Endodermal cell (in vitro differentiated cells): ENCODE data around the gene TRERF1. TPM values are rescaled to one million over a fixed set of nuclear protein-coding genes. Genes with fewer than 3 reads are reported as not detected.
"Not testable (repeated sequence)": the region's sequence is repeated elsewhere in the genome, so short reads cannot be mapped to it uniquely, and the experiment has no call there.

ENCODE experiments used
- DNase-seq: peaks from one replicate; pipeline ENCODE4 v3.0.0-alpha.2; 2017
- H3K27ac ChIP-seq: 2 replicates; pipeline ENCODE4 v1.5.1; 2013; ENCODE audit warnings: mild to moderate bottlenecking, low read depth, low read length, moderate library complexity
- H3K27me3 ChIP-seq: 2 replicates; pipeline ENCODE4 v1.6.1; 2013; ENCODE audit warnings: mild to moderate bottlenecking, low read length, moderate library complexity; ENCODE audit not compliant: insufficient read depth, control insufficient read depth, poor library complexity, severe bottlenecking
- H3K36me3 ChIP-seq: 2 replicates; pipeline ENCODE4 v1.7.0; 2013; ENCODE audit warnings: mild to moderate bottlenecking, low read length, moderate library complexity; ENCODE audit not compliant: control insufficient read depth, insufficient read depth
- H3K4me1 ChIP-seq: one replicate; pipeline ENCODE4 v1.7.0; 2013; ENCODE audit warnings: low read length; ENCODE audit not compliant: control insufficient read depth, insufficient read depth
- H3K4me3 ChIP-seq: 2 replicates; pipeline ENCODE4 v1.5.1; 2013; ENCODE audit warnings: mild to moderate bottlenecking, low read length, moderate library complexity
- H3K9ac ChIP-seq: 2 replicates; pipeline ENCODE4 v1.6.1; 2013; ENCODE audit warnings: mild to moderate bottlenecking, low read length, moderate library complexity; ENCODE audit not compliant: poor library complexity, severe bottlenecking; ENCODE audit errors: extremely low read depth
- H3K9me3 ChIP-seq: 2 replicates; pipeline ENCODE4 v1.6.1; 2013; ENCODE audit warnings: mild to moderate bottlenecking, low read length, moderate library complexity; ENCODE audit not compliant: control insufficient read depth
- H3K27ac Mint-ChIP-seq: 2 replicates; pipeline ENCODE4 v1.8.0; 2020; ENCODE audit warnings: mixed read lengths
- H3K27me3 Mint-ChIP-seq: 2 replicates; pipeline ENCODE4 v1.8.0; 2021; ENCODE audit warnings: mild to moderate bottlenecking, mixed read lengths; ENCODE audit not compliant: insufficient read depth
- H3K36me3 Mint-ChIP-seq: 2 replicates; pipeline ENCODE4 v1.8.0; 2020; ENCODE audit warnings: low read depth, mixed read lengths
- H3K4me1 Mint-ChIP-seq: 2 replicates; pipeline ENCODE4 v1.8.0; 2020; ENCODE audit warnings: mixed read lengths
- H3K4me3 Mint-ChIP-seq: 2 replicates; pipeline ENCODE4 v1.8.0; 2020; ENCODE audit warnings: mild to moderate bottlenecking, moderate library complexity, mixed read lengths
- H3K9me3 Mint-ChIP-seq: 2 replicates; pipeline ENCODE4 v1.8.0; 2020; ENCODE audit warnings: mild to moderate bottlenecking, mixed read lengths
- CTCF ChIP-seq: fragments of 200-600 bp; sonication (generic); conservative IDR thresholded peaks from 2 replicates; pipeline ENCODE4 v1.5.0; 2021; ENCODE audit warnings: antibody characterized with exemption, mild to moderate bottlenecking
- WGBS, 2 experiments: methylation state at CpG; one replicate each; pipeline versions ENCODE4 v1.1.5 to v1.1.7; 2013; ENCODE audit warnings: missing lambda C conversion rate in 2 of 2, mixed read lengths in 1 of 2; ENCODE audit not compliant: insufficient coverage in 1 of 2, insufficient read length in 1 of 2; 5-methylcytosine and 5-hydroxymethylcytosine counted together
- total RNA-seq, 2 donors: library from RNA; stranded (reverse); fragmentation: NEBNext Ultra II Directional in 1 of 2; extraction: Animal tissue kit (Norgen Biotek cat#: 25700) in 1 of 2; gene quantifications; 2 replicates in 1 of 2; 3 replicates in 1 of 2; pipeline ENCODE4 v1.2.1, GENCODE V29; 2021

TRERF1 gene
- total RNA-seq, 2 donors from 2014 or later = 4.7 to 5.3 TPM

DNA sequence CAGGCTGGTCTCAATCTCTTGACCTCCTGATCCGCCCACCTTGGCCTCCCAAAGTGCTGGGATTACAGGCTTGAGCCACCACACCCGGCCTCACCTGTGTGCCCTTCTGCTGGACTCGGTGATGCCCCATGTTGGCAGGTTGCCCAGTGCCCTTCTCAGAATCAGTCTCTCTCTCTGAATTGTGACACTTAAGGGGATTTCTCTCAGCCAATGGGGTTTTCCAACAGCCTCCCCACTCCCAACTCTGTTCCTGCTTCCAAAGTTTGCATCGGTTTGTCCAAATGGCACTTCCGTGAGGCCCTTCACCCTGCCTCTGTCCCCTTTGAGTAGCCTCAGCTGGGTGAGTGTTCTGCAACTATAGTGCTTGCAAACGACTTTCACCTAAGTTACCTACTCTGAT, 230.9 kb downstream of the TRERF1 start:
- H3K4me3 Mint-ChIP-seq = no peak overlapping the region
- Histone ChIP-seq H3K27ac (no peak overlapping the region), H3K36me3 (no peaks in the 10 kb centered on the region), H3K9ac (no peak overlapping the region), H3K9me3 (no peaks in the 10 kb centered on the region), H3K4me3 (no peak overlapping the region), H3K27me3 (no peaks in the 10 kb centered on the region), H3K4me1 (no peaks in the 10 kb centered on the region)
- H3K36me3 Mint-ChIP-seq = no peaks in the 10 kb centered on the region
- DNase-seq = no peak
- no peaks in the 10 kb centered on the region for H3K9me3 Mint-ChIP-seq
- TF ChIP-seq CTCF = no peak
- H3K4me1 Mint-ChIP-seq = peaks cover 4% of the 10 kb centered on the region
- 83 to 87% methylated on average over 4 to 6 of the region's 6 CpGs for WGBS, 2 experiments
- H3K27me3 Mint-ChIP-seq = no peaks in the 10 kb centered on the region
- no peak overlapping the region for H3K27ac Mint-ChIP-seq

DNA sequence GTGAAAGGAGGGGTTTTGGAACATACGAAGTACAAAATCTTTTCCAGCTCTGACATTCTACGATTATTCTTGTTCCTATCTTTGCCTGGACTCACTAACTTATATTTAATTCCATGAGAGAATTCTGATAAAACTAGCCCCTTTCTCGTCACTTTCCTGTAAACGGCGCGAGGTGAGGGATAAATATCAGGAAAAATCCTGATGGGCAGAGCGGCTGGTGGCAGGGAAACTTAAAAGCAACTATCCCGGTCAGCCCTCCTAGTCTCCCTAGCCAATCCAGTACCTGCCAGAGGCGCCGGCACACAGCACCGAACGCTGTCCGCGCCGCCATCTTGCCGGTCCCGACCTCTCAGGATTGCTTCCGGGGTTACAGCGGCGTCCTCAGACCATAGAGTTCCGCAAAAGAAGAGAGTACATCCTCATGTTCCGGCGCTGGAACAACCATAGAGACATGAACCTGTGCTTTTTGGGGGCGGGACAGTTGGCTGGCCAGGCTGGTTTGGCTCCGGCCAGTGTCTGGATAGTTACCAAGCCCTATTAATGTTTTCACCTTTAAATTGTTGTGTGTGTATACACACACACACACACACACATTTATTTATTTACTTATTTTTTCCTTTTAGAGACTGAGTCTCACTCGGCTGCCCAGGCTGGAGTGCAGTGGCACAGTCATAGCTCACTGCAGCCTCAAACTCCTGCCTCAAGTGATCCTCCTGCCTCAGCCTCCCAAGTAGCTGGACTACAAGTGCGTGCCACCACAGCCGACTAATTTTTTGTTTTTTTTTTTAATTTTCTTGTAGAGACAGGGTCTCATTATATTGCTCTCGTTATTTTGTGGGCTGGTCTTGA, 234.0 kb downstream of the TRERF1 start, which contains the start of gene MRPS10:
MRPS10 (minus strand) TSS at position 343 of the 849 bp plus-strand sequence; CDS start at position 331, 12 bp downstream.
- Histone ChIP-seq H3K9ac (peak within 1 kb of the TSS; percentile 89), H3K27me3 (no peaks in the 10 kb centered on the region), H3K4me1 (no peaks in the 10 kb centered on the region), H3K36me3 (peaks cover 15% of the 10 kb centered on the region), H3K9me3 (no peaks in the 10 kb centered on the region), H3K27ac (peak within 1 kb of the TSS; percentile 40), H3K4me3 (peak within 1 kb of the TSS; percentile 99)
- peaks cover 8% of the 10 kb centered on the region for H3K36me3 Mint-ChIP-seq
- peak within 1 kb of the TSS; percentile 96 for H3K27ac Mint-ChIP-seq
- WGBS, 2 experiments = 16 to 17% methylated on average over 12 to 29 of the region's 29 CpGs
- DNase-seq = peak; percentile 97
- no peaks in the 10 kb centered on the region for H3K27me3 Mint-ChIP-seq
- H3K4me3 Mint-ChIP-seq = peak within 1 kb of the TSS; percentile 93
- H3K4me1 Mint-ChIP-seq = peaks cover 6% of the 10 kb centered on the region
- TF ChIP-seq CTCF = no peak
- H3K9me3 Mint-ChIP-seq = no peaks in the 10 kb centered on the region

- Mint-ChIP-seq H3K27me3 (no peaks in the 10 kb centered on the region), H3K4me1 (peaks cover 6% of the 10 kb centered on the region), H3K27ac (peak overlapping the region; percentile 96), H3K9me3 (no peaks in the 10 kb centered on the region), H3K36me3 (peaks cover 12% of the 10 kb centered on the region), H3K4me3 (peak overlapping the region; percentile 93)
- WGBS, 2 experiments = 13 to 14% methylated on average over 5 of the region's 5 CpGs
- Histone ChIP-seq H3K36me3 (peaks cover 21% of the 10 kb centered on the region), H3K27ac (no peak overlapping the region), H3K9ac (peak overlapping the region; percentile 89), H3K9me3 (no peaks in the 10 kb centered on the region), H3K4me3 (peak overlapping the region; percentile 99), H3K27me3 (no peaks in the 10 kb centered on the region), H3K4me1 (no peaks in the 10 kb centered on the region)
- TF ChIP-seq CTCF = no peak
- no peak for DNase-seq
These were observed 234.6 kb downstream of the TRERF1 start for GRCh38 chr6:42217157-42217518.

DNA sequence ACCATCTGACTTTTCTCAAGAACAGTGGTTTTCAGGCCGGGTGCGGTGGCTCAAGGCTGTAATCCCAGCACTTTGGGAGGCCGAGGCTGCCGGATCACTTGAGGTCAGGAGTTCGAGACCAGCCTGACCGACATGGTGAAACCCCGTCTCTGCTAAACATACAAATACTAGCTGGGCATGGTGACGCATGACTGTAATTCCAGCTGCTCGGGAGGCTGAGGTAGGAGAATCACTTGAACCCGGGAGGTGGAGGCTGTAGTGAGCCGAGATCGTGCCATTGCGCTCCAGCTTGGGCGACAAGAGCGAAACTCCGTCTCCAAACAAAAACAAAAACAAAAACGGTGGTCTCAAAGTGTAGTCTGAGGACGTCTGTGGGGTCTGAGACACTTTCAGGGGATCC, 235.2 kb downstream of the TRERF1 start:
- not testable (repeated sequence) for H3K9ac ChIP-seq, H3K27ac Mint-ChIP-seq, H3K9me3 Mint-ChIP-seq, H3K9me3 ChIP-seq, DNase-seq, H3K27me3 ChIP-seq, H3K4me1 ChIP-seq, H3K27me3 Mint-ChIP-seq, H3K4me1 Mint-ChIP-seq, H3K27ac ChIP-seq
- Histone ChIP-seq H3K36me3 (peaks cover 27% of the 10 kb centered on the region), H3K4me3 (peak overlapping the region; percentile 99)
- peak overlapping the region; percentile 93 for H3K4me3 Mint-ChIP-seq
- 93 to 95% methylated on average over 16 to 18 of the region's 18 CpGs for WGBS, 2 experiments
- H3K36me3 Mint-ChIP-seq = peaks cover 18% of the 10 kb centered on the region
